ENCODE measurements around the gene WDR86.

WDR86 gene, protein sequence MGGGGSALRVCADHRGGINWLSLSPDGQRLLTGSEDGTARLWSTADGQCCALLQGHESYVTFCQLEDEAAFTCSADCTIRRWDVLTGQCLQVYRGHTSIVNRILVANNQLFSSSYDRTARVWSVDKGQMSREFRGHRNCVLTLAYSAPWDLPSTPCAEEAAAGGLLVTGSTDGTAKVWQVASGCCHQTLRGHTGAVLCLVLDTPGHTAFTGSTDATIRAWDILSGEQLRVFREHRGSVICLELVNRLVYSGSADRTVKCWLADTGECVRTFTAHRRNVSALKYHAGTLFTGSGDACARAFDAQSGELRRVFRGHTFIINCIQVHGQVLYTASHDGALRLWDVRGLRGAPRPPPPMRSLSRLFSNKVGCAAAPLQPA
- 0.61 to 1.9 (median 0.99) reads per million in 4 experiments for total RNA-seq

- no peak for DNase-seq
Observed at GRCh38 chr7:151409667-151410404, at the start of gene WDR86. Gene WDR86, minus strand, starts transcription at chr7:151410038. Its CDS starts 449 bp downstream, at chr7:151409589.

DNA sequence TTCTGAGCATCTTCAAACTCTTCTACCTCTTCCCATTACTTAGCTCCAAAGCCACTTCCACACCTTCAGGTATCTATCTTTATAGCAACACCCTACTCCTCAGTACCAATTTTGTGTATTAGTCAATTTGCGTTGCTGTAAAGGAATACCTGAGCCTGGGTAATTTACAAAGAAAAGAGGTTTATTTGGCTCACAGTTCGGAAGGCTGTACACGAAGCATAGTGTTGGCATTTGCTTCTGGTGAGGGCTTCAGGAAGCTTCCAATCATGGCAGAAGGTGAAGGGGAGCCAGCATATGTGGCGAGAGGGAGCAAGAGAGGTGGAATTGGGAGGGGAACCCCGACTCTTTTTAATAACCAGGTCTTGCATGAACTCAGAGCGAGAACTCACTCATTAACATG lies 47.7 kb upstream of the WDR86 start:
- DNase-seq = no peak

DNA sequence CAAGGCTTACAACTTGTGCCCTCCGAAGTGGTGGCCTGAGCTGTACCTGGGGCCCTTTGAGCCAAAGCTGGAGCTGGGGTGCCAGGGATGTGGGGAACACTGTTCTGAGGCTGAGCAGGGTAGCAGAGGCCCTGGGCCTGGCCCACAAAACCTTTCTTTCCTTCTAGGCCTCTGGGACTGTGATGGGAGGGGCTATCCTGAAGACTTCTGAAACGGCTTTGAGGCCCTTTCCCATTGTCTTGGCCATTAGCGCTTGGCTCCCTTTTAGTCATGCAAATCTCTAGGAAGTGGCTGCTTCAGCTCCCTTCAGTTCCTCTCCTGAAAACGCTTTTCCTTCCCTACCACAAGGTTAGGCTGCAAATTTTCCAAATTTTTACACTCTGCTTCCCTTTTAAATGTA lies 46.9 kb upstream of the WDR86 start:
- DNase-seq = no peak

- DNase-seq = no peak
Observed at GRCh38 chr7:151456276-151456675, 46.4 kb upstream of the WDR86 start.

- DNase-seq = no peak
Observed at GRCh38 chr7:151455690-151456089, 45.9 kb upstream of the WDR86 start.

DNA sequence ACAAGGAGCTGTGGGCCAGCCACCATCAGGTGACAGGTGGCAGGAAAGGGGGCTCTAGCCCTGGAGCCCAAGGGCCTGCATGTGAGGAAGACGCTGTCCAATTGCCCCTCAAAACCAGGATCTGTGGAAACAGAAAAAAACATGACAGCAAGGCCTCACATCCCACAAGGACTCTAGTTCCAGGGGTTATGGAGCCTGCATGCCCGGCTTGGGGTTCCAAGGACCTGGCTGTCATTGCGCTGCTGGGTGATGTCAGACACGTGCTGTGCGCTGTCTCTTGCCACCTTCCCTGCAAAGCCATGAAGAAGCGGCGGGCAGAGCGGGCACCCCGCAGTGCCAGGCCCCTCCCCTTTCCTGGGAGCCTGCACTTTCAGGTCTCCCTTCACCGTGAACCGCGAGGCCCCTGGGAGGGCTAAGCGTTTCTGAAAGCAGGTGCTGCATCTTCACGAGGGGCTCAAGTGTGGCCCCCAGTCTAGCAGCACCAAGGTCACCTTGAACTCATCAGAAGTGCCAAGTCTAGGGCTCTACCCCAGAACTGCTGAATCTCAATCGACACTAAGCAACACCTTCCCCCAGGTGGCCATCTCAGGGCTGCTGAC lies 45.2 kb upstream of the WDR86 start:
- DNase-seq = no peak

DNA sequence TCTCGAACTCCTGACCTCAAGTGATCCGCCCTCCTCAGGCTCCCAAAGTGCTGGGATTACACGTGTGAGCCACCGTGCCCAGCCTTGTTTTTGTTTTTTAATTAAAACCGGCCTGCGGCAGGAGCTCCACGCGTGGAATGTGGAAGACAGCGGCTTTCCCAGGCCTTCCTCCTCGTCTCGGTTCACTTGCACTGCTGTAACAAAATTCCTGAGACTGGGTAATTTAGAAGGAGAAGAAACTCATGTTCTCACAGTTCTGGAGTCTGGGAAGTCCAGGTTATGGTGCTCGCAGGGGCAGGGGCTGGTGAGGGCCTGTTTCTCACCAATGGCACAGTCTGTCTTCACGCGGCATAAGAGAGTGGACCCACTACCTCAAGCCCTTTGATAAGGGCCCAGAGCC lies 44.5 kb upstream of the WDR86 start:
- no peak for DNase-seq

GRCh38 chr7:151453326-151453791 lies 43.5 kb upstream of the WDR86 start:
- no peak for DNase-seq

DNA sequence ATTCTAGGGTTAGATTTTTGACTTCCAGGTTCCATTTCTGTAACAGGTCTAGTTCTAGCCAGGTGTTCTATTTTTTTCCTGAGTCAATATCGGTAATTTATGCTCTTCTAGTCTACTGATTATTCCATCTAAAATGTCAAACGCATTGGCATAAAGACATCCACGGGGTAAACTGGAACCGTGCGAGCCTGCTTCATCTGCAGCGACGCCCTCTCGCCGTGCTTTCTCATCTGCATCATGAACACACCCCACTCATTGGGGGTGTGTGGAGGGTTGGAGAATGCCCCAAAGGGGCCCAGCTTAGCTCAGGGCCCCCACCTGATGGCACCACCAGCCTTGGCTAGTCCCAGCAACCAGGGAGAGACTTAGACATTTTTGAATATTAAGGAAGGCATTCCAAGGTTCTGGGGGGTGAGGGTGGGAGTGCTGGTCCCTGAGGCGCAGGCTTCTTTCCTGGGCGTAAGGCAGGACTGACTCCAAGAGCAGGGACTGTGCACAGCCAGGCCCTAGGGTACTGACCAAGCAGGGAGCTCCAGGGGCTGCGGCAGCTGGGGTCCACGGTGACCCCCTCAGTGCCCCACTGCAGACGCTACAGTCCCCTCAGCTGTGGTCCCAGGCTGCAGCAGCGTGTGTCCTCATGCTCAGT lies 43.0 kb upstream of the WDR86 start:
- DNase-seq = no peak

- no peak for DNase-seq
Observed at GRCh38 chr7:151451626-151452571, 42.1 kb upstream of the WDR86 start.

DNA sequence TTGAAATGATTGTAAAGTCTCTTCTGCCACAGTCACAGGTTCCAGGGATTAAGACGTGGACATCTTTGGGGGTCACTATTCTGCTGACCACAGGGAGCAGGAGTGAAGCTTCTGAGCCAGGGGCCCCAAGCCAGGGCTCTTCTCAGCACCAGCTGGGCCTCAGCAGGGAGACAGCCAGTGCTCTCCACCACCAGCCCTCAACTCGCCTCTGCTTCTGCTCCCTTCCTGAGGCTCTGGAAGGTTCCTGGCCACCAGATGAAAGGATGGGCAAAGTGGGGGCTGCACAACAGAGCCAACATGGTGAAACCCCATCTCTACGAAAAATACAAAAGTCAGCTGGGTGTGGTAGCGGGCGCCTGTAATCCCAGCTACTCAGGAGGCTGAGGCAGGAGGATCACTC lies 41.3 kb upstream of the WDR86 start:
- no peak for DNase-seq

GRCh38 chr7:151449990-151450389 lies 40.2 kb upstream of the WDR86 start:
- DNase-seq = no peak

DNA sequence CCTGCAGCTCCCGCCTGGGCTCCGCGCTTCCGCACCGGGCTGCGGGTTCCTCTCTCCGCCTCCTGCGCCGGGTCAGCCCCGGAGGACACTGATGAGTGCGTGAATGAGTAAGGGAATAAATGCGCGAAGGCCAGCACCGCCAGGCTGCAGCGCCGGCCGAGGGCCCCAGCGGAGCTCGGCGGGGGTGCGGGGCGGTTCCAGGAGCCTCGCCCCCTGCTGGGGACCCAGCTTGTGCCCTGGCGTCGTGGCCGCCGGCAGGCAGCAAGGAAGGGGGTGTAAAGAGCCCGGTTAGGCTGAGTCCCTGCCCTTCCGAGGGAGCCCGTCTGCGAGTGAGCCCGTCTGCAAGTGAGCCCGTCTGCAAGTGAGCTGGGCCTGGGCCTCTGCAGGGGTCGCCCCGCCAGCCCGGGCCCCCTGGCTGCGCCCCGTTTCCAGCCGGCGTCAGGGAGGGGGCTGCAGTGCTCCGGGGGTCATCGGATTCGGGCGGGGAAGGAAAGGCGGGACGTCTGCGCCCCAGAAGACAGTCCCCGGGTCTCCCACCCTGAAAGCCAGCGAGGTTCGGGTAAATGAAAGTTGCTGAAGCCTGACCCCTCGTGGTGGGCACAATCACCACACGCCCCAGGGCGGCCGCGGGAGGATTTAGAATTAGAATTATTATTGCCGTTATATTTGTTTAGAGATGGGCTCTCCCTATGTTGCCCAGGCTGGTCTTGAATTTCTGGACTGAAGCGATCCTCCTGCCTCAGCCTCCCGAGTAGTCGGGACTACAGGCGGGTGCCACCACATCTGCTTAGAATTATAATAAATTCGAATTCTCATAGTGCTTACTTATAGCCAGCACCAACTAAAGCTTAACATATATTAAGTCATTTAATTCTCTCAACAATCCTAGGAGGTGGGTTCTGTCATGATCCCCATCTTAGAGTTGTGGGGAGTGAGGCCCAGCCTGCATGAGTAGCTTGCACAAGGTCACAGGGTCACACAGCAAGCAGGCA lies 38.7 kb upstream of the WDR86 start:
- DNase-seq = peak; percentile 62

- DNase-seq = no peak
Observed at GRCh38 chr7:151447901-151448260, 38.0 kb upstream of the WDR86 start.

DNA sequence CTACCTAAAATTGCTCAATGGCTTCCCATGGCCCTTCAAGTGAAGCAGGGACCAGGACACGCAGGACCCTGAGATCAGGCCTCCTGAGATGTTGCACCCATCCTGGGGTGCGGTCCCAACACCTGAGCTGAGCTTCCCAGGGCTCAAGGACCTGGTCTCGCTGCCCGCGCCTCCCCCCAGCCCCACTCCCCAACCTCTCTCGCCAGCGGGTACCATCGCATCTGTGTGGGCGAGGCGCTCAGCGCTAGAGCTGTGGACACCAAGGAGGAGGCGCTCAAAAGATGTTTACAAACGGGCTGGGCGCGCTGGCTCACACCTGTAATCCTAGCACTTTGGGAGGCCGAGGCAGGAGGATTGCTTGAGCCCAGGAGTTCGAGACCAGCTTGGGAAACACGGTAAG lies 37.5 kb upstream of the WDR86 start:
- no peak for DNase-seq

DNA sequence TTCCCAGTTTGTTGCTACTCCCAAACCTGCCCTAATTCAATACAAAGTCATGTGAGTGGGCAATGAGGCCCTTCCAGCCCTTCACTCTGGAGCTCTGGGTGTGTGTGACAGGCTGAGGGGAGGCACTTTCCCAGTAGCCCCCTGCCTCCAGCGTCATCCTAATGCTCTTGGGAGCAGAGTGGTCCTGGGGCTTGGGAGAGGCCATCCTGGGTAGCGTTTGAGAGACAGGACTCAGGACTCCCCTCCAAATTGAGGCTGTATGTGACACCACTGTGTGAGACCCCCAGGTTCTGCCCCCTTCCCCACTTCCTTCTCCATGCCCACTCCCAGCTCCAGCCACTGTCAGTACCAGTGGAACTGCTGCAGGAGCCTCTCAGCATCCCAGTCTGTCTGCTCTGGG lies 36.6 kb upstream of the WDR86 start:
- no peak for DNase-seq

GRCh38 chr7:151444632-151445031 lies 34.8 kb upstream of the WDR86 start:
- no peak for DNase-seq

GRCh38 chr7:151442776-151443496 lies 33.1 kb upstream of the WDR86 start:
- DNase-seq = no peak

GRCh38 chr7:151440799-151441445 lies 31.1 kb upstream of the WDR86 start:
- no peak for DNase-seq

Data from effector CD8-positive, alpha-beta T cell (primary cell).